HepG2 (cell line): ENCODE data around the gene SLN.

Experiments
- BRF2 ChIP-seq: sonication (generic); formaldehyde crosslinking; IDR thresholded peaks from 2 replicates; pipeline ENCODE4 v1.8.1; 2022; ENCODE audit warnings: mild to moderate bottlenecking, missing genetic modification reagents
- CEBPB ChIP-seq: IDR thresholded peaks from 2 replicates; pipeline ENCODE4 v1.6.1; 2011; ENCODE audit warnings: low read depth, low read length, improper control_type of control experiment, borderline replicate concordance
- CHCHD3 ChIP-seq: sonication (generic); formaldehyde crosslinking; IDR thresholded peaks from 2 replicates; pipeline ENCODE4 v1.8.0; 2022; ENCODE audit warnings: mild to moderate bottlenecking, missing genetic modification reagents, moderate library complexity
- ELK4 ChIP-seq: sonication (generic); formaldehyde crosslinking; IDR thresholded peaks from 2 replicates; pipeline ENCODE4 v1.9.0; 2021; ENCODE audit warnings: missing genetic modification reagents, borderline replicate concordance
- KLF9 ChIP-seq: IDR thresholded peaks from 2 replicates; pipeline ENCODE4 v1.6.1; 2016; ENCODE audit warnings: low read depth
- MTA3 ChIP-seq: sonication (generic); formaldehyde crosslinking; IDR thresholded peaks from 2 replicates; pipeline ENCODE4 v1.4.0; 2020; ENCODE audit warnings: missing genetic modification reagents
- RBAK ChIP-seq: sonication (generic); formaldehyde crosslinking; IDR thresholded peaks from 2 replicates; pipeline ENCODE4 v1.5.1; 2020; ENCODE audit warnings: mild to moderate bottlenecking, missing genetic modification reagents
- REST ChIP-seq, 2 experiments: IDR thresholded peaks; 2 replicates each; pipeline ENCODE4 v1.6.1; 2011 to 2012; ENCODE audit warnings: low read length in 2 of 2, borderline replicate concordance in 1 of 2, low read depth in 1 of 2, mild to moderate bottlenecking in 1 of 2, moderate library complexity in 1 of 2
- TEAD2 ChIP-seq: sonication (generic); formaldehyde crosslinking; IDR thresholded peaks from 2 replicates; pipeline ENCODE4 v1.9.0; 2021; ENCODE audit warnings: missing genetic modification reagents
- ZBTB43 ChIP-seq: sonication (generic); formaldehyde crosslinking; conservative IDR thresholded peaks from 2 replicates; pipeline ENCODE4 v1.4.0; 2020; ENCODE audit warnings: missing genetic modification reagents
- ZSCAN25 ChIP-seq: sonication (generic); formaldehyde crosslinking; IDR thresholded peaks from 2 replicates; pipeline ENCODE4 v1.8.0; 2022; ENCODE audit warnings: mild to moderate bottlenecking, missing genetic modification reagents

GRCh38 chr11:107675902-107676301 is 36.0 kb downstream of the SLN start:
- TF ChIP-seq BRF2 = no peak
- no peak for TF ChIP-seq REST (IDR thresholded peaks at IDR 0.05; ENCODE audit: borderline replicate concordance in 1 of 2, low read depth in 1 of 2, low read length in 2 of 2)
- TF ChIP-seq ZSCAN25 = no peak
- no peak for TF ChIP-seq TEAD2 (CRISPR knock-in tag)
- TF ChIP-seq ZBTB43 (CRISPR knock-in tag) = no peak
- TF ChIP-seq KLF9 (CRISPR knock-in tag) = no peak
- TF ChIP-seq CHCHD3 (CRISPR knock-in tag) = no peak
- no peak for TF ChIP-seq ELK4
- TF ChIP-seq CEBPB = no peak
- no peak for TF ChIP-seq MTA3 (CRISPR knock-in tag)
- TF ChIP-seq RBAK = no peak
